HG02970 (cell line): Measurements from ENCODE around the gene ADAMTS12.

Source experiments
- ATAC-seq: cut with Tn5 transposase; IDR thresholded peaks from one replicate; pipeline ENCODE4 v1.9.1; 2021; ENCODE audit warnings: mild to moderate bottlenecking, moderate library complexity, moderate number of reproducible peaks; ENCODE audit not compliant: unreplicated experiment, low FRiP score

The ADAMTS12 gene

DNA sequence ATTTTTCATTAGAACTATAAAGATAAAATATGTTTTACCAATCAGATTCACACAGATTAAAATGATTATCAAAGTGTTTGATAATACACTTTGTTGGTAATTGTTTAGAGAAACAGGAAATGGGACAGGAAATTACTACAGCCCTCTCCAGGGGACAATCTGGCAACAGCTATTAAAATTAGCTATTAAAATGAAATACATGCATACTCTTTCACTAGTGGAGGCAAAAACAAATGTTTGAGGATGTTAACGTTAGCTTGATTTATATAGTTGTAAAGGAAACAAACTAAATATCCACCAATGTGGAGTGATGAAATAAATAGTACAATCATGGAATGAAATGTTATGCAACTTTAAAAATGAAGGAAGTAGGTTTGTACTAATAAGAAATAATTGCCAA lies 397.3 kb downstream of the ADAMTS12 start:
- ATAC-seq = no peak

DNA sequence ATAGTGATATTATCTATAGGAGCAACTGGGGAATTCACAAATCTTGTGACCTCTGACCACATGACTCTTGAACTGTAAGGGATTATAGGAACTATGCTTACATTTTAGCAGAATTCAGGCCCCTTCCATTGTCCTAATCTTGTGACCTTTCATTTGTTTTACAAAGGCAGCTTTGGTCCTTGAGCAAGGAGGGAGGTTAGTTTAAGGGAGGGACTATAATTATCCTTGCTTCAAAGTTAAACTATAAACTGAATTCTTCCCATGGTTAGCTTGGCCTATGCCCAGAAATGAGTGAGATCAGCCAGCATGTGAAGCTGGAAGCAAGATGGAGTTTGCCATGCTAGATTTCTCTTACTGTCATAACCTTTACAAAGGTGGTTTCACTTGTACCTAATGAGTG lies 399.8 kb downstream of the ADAMTS12 start:
- no peak for ATAC-seq

DNA sequence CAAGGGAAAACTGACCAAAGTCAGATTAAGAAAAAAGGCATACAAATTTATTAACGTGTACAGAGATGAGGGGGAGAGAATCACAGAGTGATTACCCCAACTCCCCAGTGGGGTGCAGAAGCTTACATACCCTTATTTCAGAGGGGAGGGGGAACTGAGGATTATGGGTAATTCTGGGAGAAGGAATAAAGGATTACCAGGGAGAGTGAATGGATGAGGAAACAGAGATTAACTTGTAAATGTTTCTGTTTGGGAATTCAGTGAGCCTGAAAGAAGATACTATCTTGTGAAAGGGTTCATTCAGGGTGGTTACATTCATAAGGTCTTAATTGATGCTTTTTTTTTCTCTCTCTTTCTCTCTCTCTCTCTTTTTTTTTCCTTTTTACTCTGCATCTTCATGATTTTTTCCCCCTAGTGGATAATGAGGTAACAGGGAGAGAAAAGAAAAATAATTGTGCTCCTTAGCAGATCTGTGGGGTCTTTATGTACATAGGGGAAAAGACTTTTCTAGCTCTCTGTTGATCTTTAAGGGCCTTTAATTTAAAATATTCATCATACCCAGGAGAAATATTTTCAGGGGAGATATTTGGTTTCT lies 401.6 kb downstream of the ADAMTS12 start:
- ATAC-seq = no peak

DNA sequence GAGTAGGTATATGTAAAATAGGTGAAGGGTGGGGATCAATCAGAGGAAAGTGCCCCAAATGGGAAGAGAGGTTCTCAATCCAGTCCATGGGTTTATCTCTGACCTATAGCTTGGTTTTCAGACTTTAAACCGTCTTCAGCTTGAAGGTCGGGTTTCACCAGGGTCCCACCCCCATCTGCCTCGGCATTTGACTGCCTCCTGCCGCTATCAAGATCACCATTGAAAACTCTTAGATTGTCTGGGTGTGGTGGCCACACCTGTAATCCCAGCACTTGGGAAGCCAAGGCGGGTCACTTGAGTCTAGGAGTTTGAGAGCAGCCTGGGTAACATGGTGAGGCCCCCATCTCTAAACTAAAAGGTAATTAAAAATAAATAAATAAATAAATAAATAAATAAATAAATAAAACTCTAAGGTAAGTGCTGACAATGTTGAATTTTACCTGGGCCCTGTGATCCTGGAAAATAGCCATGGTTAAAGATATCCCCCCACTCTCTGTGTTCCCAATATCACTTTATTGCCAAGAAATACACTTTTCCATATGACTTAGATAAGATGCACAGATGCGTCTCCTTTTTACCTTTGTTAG lies 402.2 kb downstream of the ADAMTS12 start:
- no peak for ATAC-seq

DNA sequence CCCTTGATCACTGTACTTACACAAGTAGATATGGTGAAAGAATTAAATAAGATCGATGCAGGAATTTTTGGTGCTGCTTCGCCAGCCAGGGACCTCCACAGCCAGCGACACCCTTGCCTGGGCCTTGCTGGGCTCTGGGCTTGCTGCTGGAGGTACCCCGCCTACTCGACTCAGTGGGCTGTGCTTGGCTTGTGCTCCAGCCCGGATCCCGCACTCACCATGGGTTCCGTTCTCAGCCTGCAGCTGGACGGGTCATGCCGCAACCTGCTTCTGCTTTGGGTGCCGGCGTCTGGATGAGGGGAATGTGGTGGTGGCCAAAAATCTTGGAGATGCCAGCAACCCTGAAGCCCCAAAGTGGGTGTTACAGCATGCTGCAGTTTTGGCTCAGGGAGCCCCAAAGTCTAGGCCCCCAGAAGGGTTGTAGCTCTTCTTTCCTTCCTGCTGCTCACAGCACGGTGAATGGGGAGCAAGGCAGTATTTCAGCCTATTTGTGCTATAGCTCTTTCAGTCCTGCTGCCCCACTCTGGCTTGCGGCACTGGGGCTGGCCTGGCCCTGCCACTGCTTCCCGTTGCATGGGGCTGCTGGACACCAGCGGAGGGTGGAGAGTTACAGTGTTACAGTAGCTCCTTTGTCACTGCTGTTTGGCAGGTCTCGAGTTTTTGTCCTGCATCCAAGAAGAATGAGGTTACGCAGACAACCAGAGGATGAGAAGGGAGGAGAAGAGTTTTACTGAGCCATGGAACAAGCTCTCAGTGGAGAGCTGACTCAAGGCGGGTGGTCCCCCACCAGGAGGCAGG lies 403.0 kb downstream of the ADAMTS12 start:
- no peak for ATAC-seq

DNA sequence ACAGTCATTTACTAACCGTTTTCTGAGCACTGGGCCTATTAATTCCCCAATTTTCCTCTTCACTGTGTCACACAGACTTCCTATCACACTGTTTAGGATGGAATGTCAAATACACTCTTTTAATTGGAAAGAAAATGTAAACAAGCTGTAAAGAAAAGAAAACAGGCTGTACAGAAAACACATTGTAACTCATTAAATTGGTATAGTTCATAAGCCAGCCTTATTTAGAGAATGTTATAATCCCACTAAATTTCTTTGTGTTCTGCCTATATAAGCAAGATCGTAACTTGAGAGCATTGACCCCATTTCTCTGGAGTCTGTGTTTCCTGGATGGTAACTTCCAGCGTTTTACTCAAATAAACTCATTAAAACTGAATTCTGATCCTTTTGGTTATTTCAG lies 404.6 kb downstream of the ADAMTS12 start:
- ATAC-seq = no peak

- no peak for ATAC-seq
Observed at GRCh38 chr5:33482335-33482734, 409.5 kb downstream of the ADAMTS12 start.

DNA sequence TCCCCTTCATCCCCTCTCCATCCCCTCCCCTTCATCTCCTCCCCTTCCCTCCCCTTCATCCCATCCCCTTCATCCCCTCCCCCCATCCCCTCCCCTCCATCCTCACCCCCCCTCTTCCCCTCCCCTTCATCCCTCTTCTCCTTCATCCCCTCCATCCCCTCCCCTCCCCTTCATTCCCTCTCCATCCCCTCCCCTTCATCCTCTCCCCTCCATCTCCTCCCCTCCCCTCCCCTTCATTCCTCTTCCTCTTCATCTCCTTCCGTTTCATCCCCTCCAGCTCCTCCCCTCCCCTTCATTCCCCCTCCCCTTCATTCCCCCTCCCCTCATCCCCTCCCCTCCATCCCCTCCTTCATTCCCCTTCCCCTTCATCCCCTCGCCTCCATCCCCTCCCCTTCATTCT lies 410.9 kb downstream of the ADAMTS12 start:
- no peak for ATAC-seq

- no peak for ATAC-seq
Observed at GRCh38 chr5:33479311-33479710, 412.5 kb downstream of the ADAMTS12 start.

DNA sequence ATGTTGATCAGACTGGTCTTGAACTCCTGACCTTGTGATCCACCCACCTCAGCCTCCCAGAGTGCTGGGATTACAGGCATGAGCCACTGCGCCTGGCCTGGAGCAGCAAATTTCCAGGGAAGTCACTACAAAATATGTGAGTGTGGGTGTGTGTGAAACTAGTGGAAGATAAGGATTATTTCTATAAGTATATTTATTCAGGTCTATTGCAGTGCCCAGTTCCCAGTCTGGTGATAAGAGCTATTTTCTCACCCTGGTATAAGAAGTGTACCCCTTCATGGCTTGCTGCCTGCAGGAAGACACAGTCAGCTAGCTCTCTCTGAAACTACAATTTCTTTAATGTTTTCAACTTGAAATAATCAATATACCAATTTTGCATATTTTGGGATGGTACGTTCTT lies 414.0 kb downstream of the ADAMTS12 start:
- ATAC-seq = no peak

GRCh38 chr5:33476992-33477391 lies 414.8 kb downstream of the ADAMTS12 start:
- ATAC-seq = no peak

- ATAC-seq = no peak
Observed at GRCh38 chr5:33475706-33476105, 416.1 kb downstream of the ADAMTS12 start.

DNA sequence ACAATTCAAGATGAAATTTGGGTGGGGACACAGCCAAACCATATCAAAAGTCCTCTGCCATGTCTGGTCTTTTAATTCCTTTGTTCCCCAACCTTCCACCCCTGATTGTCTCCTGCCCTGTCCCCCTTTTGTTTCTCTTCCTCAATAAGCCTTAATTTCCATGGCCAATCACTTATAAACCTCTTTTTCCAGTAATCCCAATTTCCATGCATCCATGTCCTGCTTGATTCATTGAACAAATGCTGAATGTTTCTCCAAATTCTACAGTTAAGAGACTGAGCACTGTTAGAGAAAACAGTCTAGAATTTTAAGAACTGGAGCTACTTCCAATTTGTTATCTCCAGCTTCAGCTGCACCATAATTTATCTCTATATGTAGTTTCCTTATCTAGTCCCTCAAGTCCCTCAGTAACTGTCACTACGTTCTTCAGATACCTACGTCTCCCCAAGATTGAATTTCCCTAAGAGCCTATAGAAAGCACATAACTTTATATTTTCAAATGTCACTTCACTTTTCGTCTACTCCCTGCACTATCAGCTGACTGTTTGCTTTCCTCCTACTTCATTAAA lies 416.8 kb downstream of the ADAMTS12 start:
- ATAC-seq = no peak

DNA sequence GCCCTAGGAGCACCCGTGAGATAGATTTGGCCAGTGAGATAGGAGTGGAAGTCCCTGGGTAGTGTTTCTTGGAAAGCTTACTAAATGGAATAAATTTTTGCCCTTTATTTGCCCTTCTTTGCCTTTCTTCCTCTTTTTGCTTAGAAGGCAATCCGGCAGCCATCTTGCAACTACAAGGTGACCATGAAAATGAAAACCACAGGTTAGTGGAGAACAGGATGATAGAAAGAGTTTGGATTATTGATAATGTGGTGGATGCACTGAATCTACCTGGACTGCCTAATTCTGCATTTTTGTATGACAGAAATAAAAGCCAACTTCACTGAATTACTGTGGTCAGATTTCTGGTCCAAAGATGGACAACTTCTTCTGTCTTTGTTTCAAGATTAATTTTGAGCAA lies 417.8 kb downstream of the ADAMTS12 start:
- no peak for ATAC-seq
